Astrocyte (in vitro differentiated cells and primary cell): ENCODE data around the gene OTUD5.

Source experiments
- CTCF ChIP-seq: IDR thresholded peaks from 2 replicates; pipeline ENCODE4 v1.5.1; 2011; ENCODE audit warnings: low read depth, mild to moderate bottlenecking, inconsistent platforms, low read length, moderate library complexity; ENCODE audit not compliant: insufficient read depth
- EZH2 ChIP-seq: IDR thresholded peaks from 2 replicates; pipeline ENCODE4 v1.6.1; 2012; ENCODE audit warnings: mild to moderate bottlenecking, low read length, inconsistent platforms; ENCODE audit not compliant: insufficient read depth

GRCh38 chrX:48908600-48908999 is 48.8 kb downstream of the OTUD5 start:
- TF ChIP-seq EZH2 (no peak), CTCF (no peak)
